WTC11 (cell line): ENCODE measurements around the gene CCDC175. TPM values are rescaled to one million over a fixed set of nuclear protein-coding genes. Genes with fewer than 3 reads are reported as not detected.

Source experiments
- ATAC-seq: fragments of 200-7000 bp; cut with Tn5 transposase; 2 replicates; pipeline ENCODE4 v1.10.0; 2021; ENCODE audit warnings: mild to moderate bottlenecking, moderate library complexity
- CTCF ChIA-PET: fragments of 300-600 bp; sonication (Branson Sonifier 250); formaldehyde crosslinking; loops from one replicate; lab custom pipeline; 2021; ENCODE audit warnings: antibody characterized with exemption; lab: Charles Lee
- POLR2A ChIA-PET: fragments of 350-600 bp; sonication (Branson Sonifier 250); formaldehyde crosslinking; loops from one replicate; lab custom pipeline; 2021; ENCODE audit warnings: antibody characterized with exemption; lab: Charles Lee
- DNase-seq: peaks from one replicate; pipeline ENCODE4 v3.0.0; 2021; ENCODE audit warnings: low spot score
- H3K27ac Mint-ChIP-seq: 2 replicates; pipeline ENCODE4 v1.8.0; 2021; ENCODE audit warnings: mixed read lengths
- H3K27me3 Mint-ChIP-seq: 2 replicates; pipeline ENCODE4 v1.8.0; 2021; ENCODE audit warnings: low read depth, mild to moderate bottlenecking, moderate library complexity, mixed read lengths
- H3K36me3 Mint-ChIP-seq: 2 replicates; pipeline ENCODE4 v1.8.0; 2021; ENCODE audit warnings: mixed read lengths
- H3K4me1 Mint-ChIP-seq: 2 replicates; pipeline ENCODE4 v1.8.0; 2022; ENCODE audit warnings: mixed read lengths
- H3K4me3 Mint-ChIP-seq: 2 replicates; pipeline ENCODE4 v1.8.0; 2021; ENCODE audit warnings: mild to moderate bottlenecking, moderate library complexity, mixed read lengths
- H3K9me3 Mint-ChIP-seq: 2 replicates; pipeline ENCODE4 v1.8.0; 2021; ENCODE audit warnings: mixed read lengths
- ATF1 ChIP-seq: sonication (generic); formaldehyde crosslinking; IDR thresholded peaks from 2 replicates; pipeline ENCODE4 v1.8.1; 2023; ENCODE audit warnings: mild to moderate bottlenecking, moderate library complexity, missing genetic modification reagents
- ATF2 ChIP-seq: sonication (generic); formaldehyde crosslinking; IDR thresholded peaks from 2 replicates; pipeline ENCODE4 v1.8.1; 2022; ENCODE audit warnings: low read depth, missing genetic modification reagents, borderline replicate concordance
- CREB1 ChIP-seq: sonication (generic); formaldehyde crosslinking; IDR thresholded peaks from 2 replicates; pipeline ENCODE4 v1.8.0; 2023; ENCODE audit warnings: mild to moderate bottlenecking, missing genetic modification reagents
- E2F5 ChIP-seq: sonication (generic); formaldehyde crosslinking; IDR thresholded peaks from 2 replicates; pipeline ENCODE4 v1.8.1; 2022; ENCODE audit warnings: mild to moderate bottlenecking, moderate library complexity, missing genetic modification reagents
- ELF4 ChIP-seq: sonication (generic); formaldehyde crosslinking; IDR thresholded peaks from 2 replicates; pipeline ENCODE4 v1.8.1; 2022; ENCODE audit warnings: low read depth, mild to moderate bottlenecking, moderate library complexity, missing genetic modification reagents
- FOXK1 ChIP-seq: sonication (generic); formaldehyde crosslinking; IDR thresholded peaks from 2 replicates; pipeline ENCODE4 v1.8.0; 2022; ENCODE audit warnings: mild to moderate bottlenecking, moderate library complexity, missing genetic modification reagents
- GTF2I ChIP-seq: fragments of 250-450 bp; sonication (Bioruptor Pico); conservative IDR thresholded peaks from 2 replicates; pipeline ENCODE4 v1.4.0; 2021; ENCODE audit warnings: mild to moderate bottlenecking
- MYBL2 ChIP-seq: sonication (generic); formaldehyde crosslinking; IDR thresholded peaks from 2 replicates; pipeline ENCODE4 v1.8.1; 2023; ENCODE audit warnings: mild to moderate bottlenecking, moderate library complexity, missing genetic modification reagents
- NR1H2 ChIP-seq: sonication (generic); formaldehyde crosslinking; IDR thresholded peaks from 2 replicates; pipeline ENCODE4 v1.9.0; 2021; ENCODE audit warnings: mild to moderate bottlenecking, moderate library complexity, missing genetic modification reagents
- PRRX2 ChIP-seq: fragments of 250-450 bp; sonication (Bioruptor Pico); IDR thresholded peaks from 2 replicates; pipeline ENCODE4 v1.8.0; 2021; ENCODE audit warnings: mild to moderate bottlenecking
- STAT6 ChIP-seq: sonication (generic); formaldehyde crosslinking; conservative IDR thresholded peaks from 2 replicates; pipeline ENCODE4 v1.8.1; 2023; ENCODE audit warnings: mild to moderate bottlenecking, low read depth, missing genetic modification reagents, moderate library complexity
- TEAD4 ChIP-seq: sonication (generic); formaldehyde crosslinking; IDR thresholded peaks from 2 replicates; pipeline ENCODE4 v1.8.0; 2022; ENCODE audit warnings: mild to moderate bottlenecking, missing genetic modification reagents
- USF2 ChIP-seq: sonication (generic); formaldehyde crosslinking; IDR thresholded peaks from 2 replicates; pipeline ENCODE4 v1.8.1; 2023; ENCODE audit warnings: mild to moderate bottlenecking, missing genetic modification reagents, moderate library complexity
- ZBTB21 ChIP-seq: sonication (generic); formaldehyde crosslinking; IDR thresholded peaks from 2 replicates; pipeline ENCODE4 v1.8.1; 2023; ENCODE audit warnings: mild to moderate bottlenecking, missing genetic modification reagents, borderline replicate concordance
- ZNF219 ChIP-seq: sonication (generic); formaldehyde crosslinking; IDR thresholded peaks from 2 replicates; pipeline ENCODE4 v1.8.0; 2023; ENCODE audit warnings: missing genetic modification reagents, mild to moderate bottlenecking, borderline replicate concordance
- ZNF232 ChIP-seq: sonication (generic); formaldehyde crosslinking; IDR thresholded peaks from 2 replicates; pipeline ENCODE4 v1.8.0; 2022; ENCODE audit warnings: mild to moderate bottlenecking, missing genetic modification reagents
- ZNF671 ChIP-seq: fragments of 250-450 bp; sonication (Bioruptor Pico); IDR thresholded peaks from 2 replicates; pipeline ENCODE4 v1.8.0; 2021; ENCODE audit warnings: mild to moderate bottlenecking
- total RNA-seq: library from RNA; stranded (reverse); gene quantifications from 3 replicates; pipeline ENCODE4 v1.2.3, GENCODE V29; 2021
- TF ChIP-seq, protein P1 (sequence below): fragments of 250-450 bp; sonication (Bioruptor Pico); conservative IDR thresholded peaks from 2 replicates; pipeline ENCODE4 v1.9.0; 2021; ENCODE audit warnings: mild to moderate bottlenecking
- TF ChIP-seq, protein P2 (sequence below): fragments of 250-450 bp; sonication (Bioruptor Pico); IDR thresholded peaks from 2 replicates; pipeline ENCODE4 v1.9.0; 2021; ENCODE audit warnings: moderate library complexity, mild to moderate bottlenecking, inconsistent platforms, borderline replicate concordance
- TF ChIP-seq, protein P3 (sequence below): fragments of 250-450 bp; sonication (Bioruptor Pico); IDR thresholded peaks from 2 replicates; pipeline ENCODE4 v1.9.0; 2021; ENCODE audit warnings: mild to moderate bottlenecking
- TF ChIP-seq, protein P4 (sequence below): sonication (generic); formaldehyde crosslinking; IDR thresholded peaks from 2 replicates; pipeline ENCODE4 v1.8.1; 2022; ENCODE audit warnings: low read depth, mild to moderate bottlenecking, moderate library complexity, missing genetic modification reagents, borderline replicate concordance

CCDC175 gene
- total RNA-seq, 1 experiment from 2014 or later = not detected

GRCh38 chr14:59484639-59485175 lies 91.9 kb downstream of the CCDC175 start (continued):
- TF ChIP-seq E2F5 (CRISPR knock-in tag) (no peak), CREB1 (no peak), ATF2 (CRISPR knock-in tag) (no peak)

- POLR2A ChIA-PET = interaction anchor here (0.6 to 1.7 kb wide), 6 partner anchors 16 to 765 kb away, joined by 3 to 13 read pairs (median 5); partner anchors contain the start of genes DAAM1, GPR135 and PPM1A
- no peaks in the 10 kb centered on the region for H3K9me3 Mint-ChIP-seq
- TF ChIP-seq E2F5 (CRISPR knock-in tag) (no peak; the same call in none of the 2 replicates), PRRX2 (CRISPR knock-in tag) (no peak), ELF4 (CRISPR knock-in tag) (0 out of 2 replicates have a peak, but pooled peaks have one; percentile 24), ZNF219 (CRISPR knock-in tag) (0 out of 2 replicates have a peak, but pooled peaks have one; percentile 67), ATF1 (peak; percentile 91), GTF2I (CRISPR knock-in tag) (no peak), ZBTB21 (CRISPR knock-in tag) (peak; percentile 75), ZNF671 (CRISPR knock-in tag) (no peak), USF2 (CRISPR knock-in tag) (peak; percentile 84), ZNF232 (CRISPR knock-in tag) (peak; percentile 85), FOXK1 (CRISPR knock-in tag) (peak; percentile 89), TEAD4 (CRISPR knock-in tag) (0 out of 2 replicates have a peak, but pooled peaks have one; percentile 15), STAT6 (CRISPR knock-in tag) (no peak), MYBL2 (CRISPR knock-in tag) (peak; percentile 88; the same call in 1 of the 2 replicates), NR1H2 (CRISPR knock-in tag) (no peak)
- TF ChIP-seq, protein P1, sequence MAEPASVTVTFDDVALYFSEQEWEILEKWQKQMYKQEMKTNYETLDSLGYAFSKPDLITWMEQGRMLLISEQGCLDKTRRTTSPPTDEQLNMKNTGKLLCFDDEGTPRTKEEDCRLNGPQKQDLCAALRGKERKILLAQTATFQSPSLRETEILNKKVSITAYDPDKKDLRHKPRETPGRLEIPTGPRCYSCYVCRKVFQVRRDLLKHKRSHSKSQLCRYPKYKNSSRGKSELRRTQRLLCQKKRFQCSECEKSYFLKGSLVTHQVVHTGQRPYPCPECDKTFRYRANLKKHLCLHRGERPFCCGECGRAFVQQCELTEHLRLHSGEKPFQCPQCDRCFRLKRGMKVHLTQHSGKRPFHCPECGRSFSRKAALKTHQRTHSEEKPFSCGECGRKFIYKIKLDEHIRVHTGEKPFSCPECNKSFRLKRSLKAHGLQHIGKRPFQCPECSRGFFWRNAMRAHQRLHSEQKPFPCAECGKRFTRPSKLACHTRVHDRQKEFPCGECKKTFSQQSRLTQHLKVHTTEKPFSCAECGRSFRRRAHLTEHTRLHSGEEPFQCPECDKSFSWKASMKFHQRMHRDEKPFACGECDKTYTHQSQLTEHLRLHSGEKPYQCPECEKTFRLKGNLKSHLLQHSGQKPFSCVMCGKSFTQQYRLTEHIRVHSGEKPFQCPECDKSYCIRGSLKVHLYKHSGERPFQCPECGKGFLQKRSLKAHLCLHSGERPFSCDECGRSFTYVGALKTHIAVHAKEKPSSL (CRISPR knock-in tag) = no peak
- TF ChIP-seq, protein P2, sequence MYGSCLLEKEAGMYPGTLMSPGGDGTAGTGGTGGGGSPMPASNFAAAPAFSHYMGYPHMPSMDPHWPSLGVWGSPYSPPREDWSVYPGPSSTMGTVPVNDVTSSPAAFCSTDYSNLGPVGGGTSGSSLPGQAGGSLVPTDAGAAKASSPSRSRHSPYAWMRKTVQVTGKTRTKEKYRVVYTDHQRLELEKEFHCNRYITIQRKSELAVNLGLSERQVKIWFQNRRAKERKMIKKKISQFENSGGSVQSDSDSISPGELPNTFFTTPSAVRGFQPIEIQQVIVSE (CRISPR knock-in tag) = no peak
- TF ChIP-seq, protein P3, sequence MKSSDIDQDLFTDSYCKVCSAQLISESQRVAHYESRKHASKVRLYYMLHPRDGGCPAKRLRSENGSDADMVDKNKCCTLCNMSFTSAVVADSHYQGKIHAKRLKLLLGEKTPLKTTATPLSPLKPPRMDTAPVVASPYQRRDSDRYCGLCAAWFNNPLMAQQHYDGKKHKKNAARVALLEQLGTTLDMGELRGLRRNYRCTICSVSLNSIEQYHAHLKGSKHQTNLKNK = no peak
- TF ChIP-seq, protein P4, sequence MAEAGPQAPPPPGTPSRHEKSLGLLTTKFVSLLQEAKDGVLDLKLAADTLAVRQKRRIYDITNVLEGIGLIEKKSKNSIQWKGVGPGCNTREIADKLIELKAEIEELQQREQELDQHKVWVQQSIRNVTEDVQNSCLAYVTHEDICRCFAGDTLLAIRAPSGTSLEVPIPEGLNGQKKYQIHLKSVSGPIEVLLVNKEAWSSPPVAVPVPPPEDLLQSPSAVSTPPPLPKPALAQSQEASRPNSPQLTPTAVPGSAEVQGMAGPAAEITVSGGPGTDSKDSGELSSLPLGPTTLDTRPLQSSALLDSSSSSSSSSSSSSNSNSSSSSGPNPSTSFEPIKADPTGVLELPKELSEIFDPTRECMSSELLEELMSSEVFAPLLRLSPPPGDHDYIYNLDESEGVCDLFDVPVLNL = peak; percentile 67; the same call in 1 of the 2 replicates
Measured at GRCh38 chr14:59483819-59484638, 92.6 kb downstream of the CCDC175 start, which contains the start of the genes JKAMP and L3HYPDH. JKAMP (plus strand) TSS chr14:59484517; CDS start chr14:59484590, 73 bp downstream. L3HYPDH (minus strand) TSS chr14:59484408; CDS start chr14:59484316, 92 bp downstream.

More at GRCh38 chr14:59483819-59484638, 92.6 kb downstream of the CCDC175 start, which contains the start of the genes JKAMP and L3HYPDH:
- Mint-ChIP-seq H3K36me3 (peaks cover 15% of the 10 kb centered on the region), H3K4me3 (peak within 1 kb of the TSS; percentile 83), H3K27me3 (no peaks in the 10 kb centered on the region), H3K4me1 (peaks cover 19% of the 10 kb centered on the region), H3K27ac (peak within 1 kb of the TSS; percentile 87)
- DNase-seq (peak; percentile 98), ATAC-seq (peak; percentile 94)
- CTCF ChIA-PET = interaction anchor here (0.6 to 3.4 kb wide), 15 partner anchors 13 to 359 kb away, joined by 3 to 36 read pairs (median 3); partner anchors contain the start of genes CCDC175, DAAM1 and GPR135
